Hepatocyte (in vitro differentiated cells): ENCODE measurements around the gene DYRK1A.

Experiments
- CTCF ChIP-seq: fragments of 200-600 bp; sonication (generic); IDR thresholded peaks from 2 replicates; pipeline ENCODE4 v1.5.1; 2016; ENCODE audit warnings: antibody characterized with exemption, mild to moderate bottlenecking; ENCODE audit not compliant: poor library complexity
- EZH2 ChIP-seq: fragments of 200-600 bp; sonication (generic); IDR thresholded peaks from 2 replicates; pipeline ENCODE4 v1.6.1; 2016; ENCODE audit warnings: antibody characterized with exemption, mild to moderate bottlenecking, borderline replicate concordance
- EZH2phosphoT487 ChIP-seq: fragments of 200-600 bp; sonication (generic); IDR thresholded peaks from one replicate; pipeline ENCODE4 v1.6.1; 2018; ENCODE audit warnings: antibody characterized with exemption, mild to moderate bottlenecking, low read depth, moderate library complexity; ENCODE audit not compliant: unreplicated experiment, severe bottlenecking

DNA sequence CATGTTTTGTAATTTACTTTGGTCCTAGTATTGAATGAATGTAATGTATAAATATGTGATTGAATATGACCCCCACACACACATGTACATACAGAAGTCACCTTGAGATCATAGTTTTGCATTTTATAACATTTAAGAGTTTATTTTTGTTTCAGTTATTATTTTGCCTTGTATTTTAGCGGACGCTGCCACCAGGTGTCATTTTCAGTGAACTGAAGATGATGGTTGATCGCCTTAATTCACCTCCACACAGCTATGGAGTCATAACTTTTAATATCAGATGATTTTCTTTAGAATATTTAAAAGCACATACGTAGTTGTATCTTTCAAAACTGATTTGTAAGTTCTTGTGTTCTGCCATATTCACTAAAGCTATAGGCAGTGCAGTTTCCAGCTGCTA lies 130.4 kb downstream of the DYRK1A start:
- TF ChIP-seq CTCF (peak; percentile 35), EZH2phosphoT487 (no peak), EZH2 (no peak)
